ENCODE results near the gene EPSTI1. TPM values are rescaled to one million over a fixed set of nuclear protein-coding genes. Genes with fewer than 3 reads are reported as not detected.

Gene EPSTI1
- polyA plus RNA-seq, 2 of the 4 experiments (the other 2 are of a cell fraction), result 0.05 to 0.10 TPM

GRCh38 chr13:42929886-42930535, 62.0 kb downstream of the EPSTI1 start:
- H3K4me1 ChIP-seq, result no peaks in the 10 kb centered on the region
- no peak overlapping the region for H3K27ac ChIP-seq
- no peak for FAIRE-seq
- ChIA-PET POLR2A (no interaction called here), CTCF (no interaction called here)
- WGBS (ENCODE audit: missing lambda C conversion rate), result 49% methylated on average over 3 of the region's 3 CpGs
- no peak overlapping the region for H3K4me3 ChIP-seq
- ATAC-seq, result no peak
- no peaks in the 10 kb centered on the region for H3K9me3 ChIP-seq
- no peak for DNase-seq (ENCODE audit: low read depth in 1 of 2, low spot score in 1 of 2)
- H3K4me2 ChIP-seq, result no peak overlapping the region
- TF ChIP-seq CHD4 (IDR thresholded peaks at IDR 0.05; ENCODE audit: borderline replicate concordance), result no peak
- no peak for TF ChIP-seq MYC (IDR thresholded peaks at IDR 0.05; ENCODE audit: borderline replicate concordance, low read length)
- TF ChIP-seq FOXS1 (CRISPR knock-in tag; IDR thresholded peaks at IDR 0.05), result no peak
- TF ChIP-seq JUN (IDR thresholded peaks at IDR 0.05), result no peak
- TF ChIP-seq TFCP2L1 (CRISPR knock-in tag; IDR thresholded peaks at IDR 0.05), result no peak
- TF ChIP-seq PBX3 (IDR thresholded peaks at IDR 0.05), result no peak
- no peak for TF ChIP-seq CBX2 (IDR thresholded peaks at IDR 0.05; ENCODE audit: borderline replicate concordance, low read depth)
- no peak for TF ChIP-seq ATOH8 (CRISPR knock-in tag; IDR thresholded peaks at IDR 0.05; ENCODE audit: low read depth)
- no peak for TF ChIP-seq E2F6 (IDR thresholded peaks at IDR 0.05; ENCODE audit: borderline replicate concordance, low read depth)
- no peak for TF ChIP-seq HOXB5 (CRISPR knock-in tag; IDR thresholded peaks at IDR 0.05)
- no peak for TF ChIP-seq ESRRA (IDR thresholded peaks at IDR 0.05; ENCODE audit: borderline replicate concordance, low read length)

- ATAC-seq (no peak), DNase-seq (ENCODE audit: low read depth in 1 of 2, low spot score in 1 of 2) (no peak), FAIRE-seq (no peak)
- TF ChIP-seq HOXB5 (CRISPR knock-in tag; IDR thresholded peaks at IDR 0.05), result no peak
- no peak for TF ChIP-seq HOXA7 (CRISPR knock-in tag; IDR thresholded peaks at IDR 0.05)
- TF ChIP-seq FOSL2 (IDR thresholded peaks at IDR 0.05), result no peak
- no peak for TF ChIP-seq FOSL2 (CRISPR knock-in tag; IDR thresholded peaks at IDR 0.05)
- TF ChIP-seq RARB (CRISPR knock-in tag; IDR thresholded peaks at IDR 0.05), result no peak
- TF ChIP-seq JUN (IDR thresholded peaks at IDR 0.05), result no peak
- TF ChIP-seq MYC (IDR thresholded peaks at IDR 0.05; ENCODE audit: borderline replicate concordance, low read length), result no peak
- TF ChIP-seq RAD21 (conservative IDR thresholded peaks at IDR 0.05 in 1 of 2, IDR thresholded peaks at IDR 0.05 in 1 of 2), result no peak
- TF ChIP-seq BHLHE40 (IDR thresholded peaks at IDR 0.05; ENCODE audit: low read depth, low read length), result no peak
- TF ChIP-seq TP53 (CRISPR knock-in tag; IDR thresholded peaks at IDR 0.05), result no peak
- TF ChIP-seq MAZ (IDR thresholded peaks at IDR 0.05; ENCODE audit: borderline replicate concordance, low read depth, low read length), result no peak
- TF ChIP-seq NR3C1 (IDR thresholded peaks at IDR 0.05), result no peak
- TF ChIP-seq NPAS2 (CRISPR knock-in tag; IDR thresholded peaks at IDR 0.05; ENCODE audit: borderline replicate concordance), result no peak
- no peak for TF ChIP-seq CTCF (IDR thresholded peaks at IDR 0.05)
- no peak for TF ChIP-seq EHMT2 (IDR thresholded peaks at IDR 0.05; ENCODE audit: low read depth)
- no peak for TF ChIP-seq SMC3 (IDR thresholded peaks at IDR 0.05)
- Histone ChIP-seq H3K4me2 (no peak overlapping the region), H3K4me3 (no peak overlapping the region), H3K27ac (no peak overlapping the region), H3K9me3 (no peaks in the 10 kb centered on the region), H3K4me1 (no peaks in the 10 kb centered on the region)
- WGBS (ENCODE audit: missing lambda C conversion rate), result 16% methylated on average over 2 of the region's 2 CpGs
- CTCF ChIA-PET, result interaction anchor here (1.8 kb wide), 1 partner anchor 43 kb away, joined by 4 read pairs; no protein-coding TSS in a partner anchor
- POLR2A ChIA-PET, result no interaction called here
These were observed 65.5 kb downstream of the EPSTI1 start for GRCh38 chr13:42926555-42926954.

All from A549 (cell line).